ENCODE results near the gene CDK5RAP2.

- TF ChIP-seq CTCF (conservative IDR thresholded peaks at IDR 0.05; ENCODE audit: low read length) (no peak), EZH2phosphoT487 (IDR thresholded peaks at IDR 0.05; ENCODE audit: borderline replicate concordance) (no peak)
These were observed 168.0 kb downstream of the CDK5RAP2 start for GRCh38 chr9:120411862-120412424.
